ENCODE results near the gene HMOX2.

Gene HMOX2

DNA sequence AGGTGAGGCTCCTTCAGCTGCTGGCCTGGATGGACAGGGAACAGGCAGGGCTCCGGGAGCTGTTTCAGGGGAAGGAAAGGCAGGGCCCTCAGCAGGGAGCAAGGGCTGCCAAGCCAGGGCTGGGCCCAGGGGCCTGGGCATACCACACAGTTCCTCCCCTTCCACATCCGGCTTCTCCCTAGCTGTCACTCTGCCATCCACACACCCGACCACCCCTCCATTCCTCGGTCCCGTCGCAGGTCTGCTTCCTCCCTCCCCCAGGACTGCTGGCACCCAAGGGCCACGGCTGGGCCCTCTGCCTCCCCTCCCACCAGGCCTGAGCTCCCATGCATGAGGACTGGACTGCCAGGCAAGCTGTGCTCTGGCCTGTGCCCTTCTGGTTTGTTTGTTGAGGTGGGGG is 38.4 kb downstream of the HMOX2 start:
- H3K79me2 ChIP-seq (ENCODE audit: insufficient read depth, low read depth): peaks cover 30% of the 10 kb centered on the region; the same call in 1 of the 2 replicates
- peaks cover 46% of the 10 kb centered on the region for H3K4me1 ChIP-seq (ENCODE audit: low read depth, poor library complexity, severe bottlenecking)
- no peak overlapping the region for H3K4me3 ChIP-seq (IDR thresholded peaks at IDR 0.05; ENCODE audit: insufficient read depth, low read depth, low read length)
- peak overlapping the region; percentile 33; the same call in 1 of the 2 replicates for H3K9ac ChIP-seq
- peak overlapping the region; percentile 71 for H3K27ac ChIP-seq
- H4K20me1 ChIP-seq (ENCODE audit: insufficient read depth): no peaks in the 10 kb centered on the region
- TF ChIP-seq, protein P1, sequence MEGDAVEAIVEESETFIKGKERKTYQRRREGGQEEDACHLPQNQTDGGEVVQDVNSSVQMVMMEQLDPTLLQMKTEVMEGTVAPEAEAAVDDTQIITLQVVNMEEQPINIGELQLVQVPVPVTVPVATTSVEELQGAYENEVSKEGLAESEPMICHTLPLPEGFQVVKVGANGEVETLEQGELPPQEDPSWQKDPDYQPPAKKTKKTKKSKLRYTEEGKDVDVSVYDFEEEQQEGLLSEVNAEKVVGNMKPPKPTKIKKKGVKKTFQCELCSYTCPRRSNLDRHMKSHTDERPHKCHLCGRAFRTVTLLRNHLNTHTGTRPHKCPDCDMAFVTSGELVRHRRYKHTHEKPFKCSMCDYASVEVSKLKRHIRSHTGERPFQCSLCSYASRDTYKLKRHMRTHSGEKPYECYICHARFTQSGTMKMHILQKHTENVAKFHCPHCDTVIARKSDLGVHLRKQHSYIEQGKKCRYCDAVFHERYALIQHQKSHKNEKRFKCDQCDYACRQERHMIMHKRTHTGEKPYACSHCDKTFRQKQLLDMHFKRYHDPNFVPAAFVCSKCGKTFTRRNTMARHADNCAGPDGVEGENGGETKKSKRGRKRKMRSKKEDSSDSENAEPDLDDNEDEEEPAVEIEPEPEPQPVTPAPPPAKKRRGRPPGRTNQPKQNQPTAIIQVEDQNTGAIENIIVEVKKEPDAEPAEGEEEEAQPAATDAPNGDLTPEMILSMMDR (conservative IDR thresholded peaks at IDR 0.05; ENCODE audit: low read depth, low read length): no peak
- H3K36me3 ChIP-seq (ENCODE audit: insufficient read depth): no peaks in the 10 kb centered on the region
- no peak overlapping the region for H2AFZ ChIP-seq (ENCODE audit: low read depth)
- no peaks in the 10 kb centered on the region for H3K27me3 ChIP-seq (ENCODE audit: insufficient read depth, low read depth)
- H3K4me2 ChIP-seq: peak overlapping the region; percentile 81

DNA sequence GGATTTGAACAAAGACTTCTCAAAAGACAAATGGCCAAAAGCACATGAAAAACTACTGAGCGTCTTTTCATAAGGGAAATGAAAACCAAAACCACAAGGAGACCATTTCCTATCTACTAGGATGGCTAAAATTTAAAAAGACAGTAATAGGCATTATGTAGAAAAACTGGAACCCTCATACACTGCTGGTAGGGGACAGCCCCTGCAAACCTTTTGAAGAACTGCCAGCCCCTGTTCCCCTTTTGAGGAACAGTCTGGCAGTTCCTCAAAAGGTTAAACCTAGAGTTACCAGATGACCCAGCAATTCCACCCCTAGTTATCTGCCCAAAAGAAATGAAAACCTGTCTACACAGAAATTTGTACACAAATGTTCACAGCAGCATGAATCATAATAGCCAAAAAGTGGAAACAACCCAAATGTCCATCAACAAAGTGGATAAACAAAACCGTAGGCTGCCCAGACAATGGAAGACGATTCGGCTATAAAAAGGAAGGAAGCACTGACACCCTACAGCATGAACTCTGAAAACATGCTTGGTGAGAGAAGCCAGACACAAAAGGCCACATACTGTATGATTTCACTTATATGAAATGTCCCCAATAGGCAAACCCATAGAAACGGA is 39.5 kb downstream of the HMOX2 start:
- H3K4me3 ChIP-seq (IDR thresholded peaks at IDR 0.05; ENCODE audit: insufficient read depth, low read depth, low read length): no peak overlapping the region
- peaks cover 30% of the 10 kb centered on the region; the same call in 1 of the 2 replicates for H3K79me2 ChIP-seq (ENCODE audit: insufficient read depth, low read depth)
- peaks cover 46% of the 10 kb centered on the region for H3K4me1 ChIP-seq (ENCODE audit: low read depth, poor library complexity, severe bottlenecking)
- 0 out of 2 replicates have a peak overlapping the region, but pooled peaks have one; percentile 8 for H2AFZ ChIP-seq (ENCODE audit: low read depth)
- peak overlapping the region; percentile 33; the same call in 1 of the 2 replicates for H3K9ac ChIP-seq
- H3K27me3 ChIP-seq (ENCODE audit: insufficient read depth, low read depth): no peaks in the 10 kb centered on the region
- H3K27ac ChIP-seq: peak overlapping the region; percentile 71
- no peaks in the 10 kb centered on the region for H4K20me1 ChIP-seq (ENCODE audit: insufficient read depth)
- TF ChIP-seq, protein P1 (conservative IDR thresholded peaks at IDR 0.05; ENCODE audit: low read depth, low read length): no peak
- H3K36me3 ChIP-seq (ENCODE audit: insufficient read depth): no peaks in the 10 kb centered on the region
- H3K4me2 ChIP-seq: peak overlapping the region; percentile 81

DNA sequence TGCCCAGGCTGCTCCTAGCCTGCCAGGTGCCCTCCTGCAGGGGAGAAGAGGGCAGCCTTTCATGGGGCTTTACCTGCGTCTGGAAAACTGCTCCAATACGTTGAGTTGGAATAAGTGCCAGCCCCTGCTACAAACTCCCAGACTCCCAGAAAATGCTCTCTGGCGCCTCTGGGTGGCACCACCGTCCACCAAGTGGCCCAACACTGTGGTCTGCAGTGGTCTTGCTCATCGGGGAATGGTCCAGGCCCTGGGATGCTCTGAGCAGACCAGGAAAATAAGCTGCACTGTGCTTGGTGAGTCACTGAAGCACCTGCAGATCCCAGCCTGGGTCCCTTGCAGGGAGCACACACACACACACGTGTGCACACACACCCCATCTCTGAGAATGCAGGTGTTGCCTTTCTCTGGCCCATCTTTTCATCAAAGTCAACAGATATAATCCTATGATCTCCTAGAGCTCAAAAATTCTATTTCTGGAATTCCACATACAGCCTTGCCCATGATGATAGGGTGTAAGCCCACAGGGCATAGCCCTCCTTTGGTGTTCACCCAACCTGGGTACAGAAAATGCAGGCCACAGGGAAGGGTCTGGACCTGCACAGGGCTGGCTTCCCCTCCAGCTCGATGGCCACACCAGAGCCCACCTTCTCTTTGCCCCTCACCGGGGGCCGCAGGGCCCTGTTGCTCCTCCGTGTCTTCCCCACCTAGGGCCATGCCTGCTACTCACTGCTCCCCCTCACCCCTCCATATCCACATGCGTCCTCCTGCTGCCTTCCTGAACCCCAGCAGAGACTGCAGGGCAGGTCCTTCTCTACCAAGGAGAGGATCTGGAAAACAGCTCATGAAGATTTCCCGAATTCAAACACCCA is 41.8 kb downstream of the HMOX2 start:
- Histone ChIP-seq H3K4me2 (no peak overlapping the region), H3K4me3 (IDR thresholded peaks at IDR 0.05; ENCODE audit: insufficient read depth, low read depth, low read length) (no peak overlapping the region), H4K20me1 (ENCODE audit: insufficient read depth) (no peaks in the 10 kb centered on the region), H3K79me2 (ENCODE audit: insufficient read depth, low read depth) (peaks cover 30% of the 10 kb centered on the region; the same call in 1 of the 2 replicates), H3K36me3 (ENCODE audit: insufficient read depth) (no peaks in the 10 kb centered on the region), H3K27ac (no peak overlapping the region), H3K27me3 (ENCODE audit: insufficient read depth, low read depth) (no peaks in the 10 kb centered on the region), H3K9ac (no peak overlapping the region), H2AFZ (ENCODE audit: low read depth) (no peak overlapping the region), H3K4me1 (ENCODE audit: low read depth, poor library complexity, severe bottlenecking) (peaks cover 46% of the 10 kb centered on the region)
- TF ChIP-seq, protein P1 (conservative IDR thresholded peaks at IDR 0.05; ENCODE audit: low read depth, low read length): peak; percentile 56

DNA sequence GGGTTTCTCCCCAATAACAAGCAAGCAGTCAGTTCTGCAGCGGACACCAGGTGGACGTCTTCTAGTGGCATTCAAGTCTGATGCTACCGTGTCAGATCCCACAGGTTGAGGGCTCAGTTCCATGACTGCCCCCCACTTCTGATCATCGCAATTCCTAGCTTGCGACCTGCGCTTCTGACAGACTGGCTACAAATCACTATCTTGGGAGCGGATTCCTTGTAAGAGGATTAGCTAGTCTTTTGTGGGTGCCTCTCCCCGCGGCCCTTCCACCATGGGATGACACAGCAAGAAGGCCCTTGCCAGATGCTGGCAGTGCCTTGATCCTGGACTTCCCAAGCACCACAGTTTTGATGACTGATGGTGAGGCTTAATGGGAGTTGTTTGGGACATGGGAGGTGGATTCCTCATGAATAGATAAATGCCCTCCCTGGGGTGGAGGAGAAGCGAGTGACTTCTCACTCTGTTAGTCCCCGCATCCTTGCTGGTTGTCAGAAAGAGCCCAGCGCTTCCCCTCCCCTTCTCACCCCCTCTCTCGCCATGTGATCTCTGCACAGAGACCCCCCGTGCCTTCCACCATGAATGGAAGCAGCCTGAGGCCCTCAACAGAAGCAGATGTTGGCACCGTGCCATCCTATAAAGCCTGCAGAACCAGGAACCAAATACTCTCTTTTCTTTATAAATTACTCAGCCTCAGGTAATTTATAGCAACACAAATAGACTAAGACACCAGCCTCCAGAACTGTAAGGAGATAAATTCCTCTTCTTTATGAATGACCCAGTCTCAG is 43.3 kb downstream of the HMOX2 start:
- Histone ChIP-seq H3K4me3 (IDR thresholded peaks at IDR 0.05; ENCODE audit: insufficient read depth, low read depth, low read length) (no peak overlapping the region), H4K20me1 (ENCODE audit: insufficient read depth) (no peaks in the 10 kb centered on the region), H3K27ac (no peak overlapping the region), H3K79me2 (ENCODE audit: insufficient read depth, low read depth) (peaks cover 31% of the 10 kb centered on the region; the same call in 1 of the 2 replicates), H3K4me1 (ENCODE audit: low read depth, poor library complexity, severe bottlenecking) (peaks cover 43% of the 10 kb centered on the region), H3K9ac (no peak overlapping the region), H3K4me2 (no peak overlapping the region), H3K27me3 (ENCODE audit: insufficient read depth, low read depth) (no peaks in the 10 kb centered on the region), H2AFZ (ENCODE audit: low read depth) (no peak overlapping the region), H3K36me3 (ENCODE audit: insufficient read depth) (no peaks in the 10 kb centered on the region)
- TF ChIP-seq, protein P1 (conservative IDR thresholded peaks at IDR 0.05; ENCODE audit: low read depth, low read length): no peak
